Stomach (tissue), 9 donors: ENCODE data around the gene TAF11. TPM values are rescaled to one million over a fixed set of nuclear protein-coding genes. Genes with fewer than 3 reads are reported as not detected.
"Not testable (repeated sequence)": the region's sequence is repeated elsewhere in the genome, so short reads cannot be mapped to it uniquely, and the experiment has no call there.

Experiments
- DNase-seq, 2 donors: peaks; one replicate each; pipeline versions ENCODE4 v3.0.0 to v3.0.0-alpha.2; 2013 to 2019
- H3K27ac ChIP-seq, 5 donors: fragments of 200-600 bp in 4 of 5; sonication (generic) in 4 of 5; one replicate each; pipeline ENCODE4 v1.5.1; 2013 to 2019; ENCODE audit warnings: mild to moderate bottlenecking in 1 of 5, moderate library complexity in 1 of 5
- H3K27me3 ChIP-seq, 3 donors: fragments of 200-600 bp; sonication (generic); one replicate each; pipeline ENCODE4 v1.5.1; 2017 to 2019; ENCODE audit warnings: mixed run types in 1 of 3
- H3K36me3 ChIP-seq, 4 donors: fragments of 200-600 bp; sonication (generic); 1 replicate in 3 of 4; 2 replicates in 1 of 4; pipeline ENCODE4 v1.5.1; 2016 to 2019
- H3K4me1 ChIP-seq, 4 donors: fragments of 200-600 bp; sonication (generic); one replicate each; pipeline ENCODE4 v1.5.1; 2016 to 2019
- H3K4me3 ChIP-seq, 4 donors: fragments of 200-600 bp; sonication (generic) in 3 of 4; one replicate each; pipeline ENCODE4 v1.5.1; 2016 to 2019; ENCODE audit warnings: mild to moderate bottlenecking in 1 of 4
- H3K9me3 ChIP-seq, 4 donors: fragments of 200-600 bp; sonication (generic); one replicate each; pipeline ENCODE4 v1.5.1; 2016 to 2019
- CTCF ChIP-seq, 7 experiments: fragments of 450-650 bp in 4 of 7; fragments of 200-600 bp in 3 of 7; sonication (generic) in 3 of 7; IDR thresholded peaks; one replicate each; pipeline ENCODE4 v1.5.1; 2016 to 2019; ENCODE audit warnings: antibody characterized with exemption in 7 of 7, control low read depth in 2 of 7, mild to moderate bottlenecking in 1 of 7
- EP300 ChIP-seq: sonication (generic); formaldehyde crosslinking; IDR thresholded peaks from one replicate; pipeline ENCODE4 v1.6.1; 2017; ENCODE audit warnings: antibody characterized with exemption
- POLR2A ChIP-seq, 4 donors: fragments of 450-650 bp; IDR thresholded peaks; one replicate each; pipeline ENCODE4 v1.6.1; 2016; ENCODE audit warnings: antibody characterized with exemption in 4 of 4, control low read depth in 2 of 4, mild to moderate bottlenecking in 1 of 4, moderate library complexity in 1 of 4
- POLR2AphosphoS5 ChIP-seq, 3 donors: sonication (generic); formaldehyde crosslinking; IDR thresholded peaks; one replicate each; pipeline ENCODE4 v1.6.1; 2016; ENCODE audit warnings: antibody characterized with exemption in 3 of 3
- WGBS, 5 donors: extraction: QIAGEN DNeasy Blood & Tissue Kit in 3 of 5; methylation state at CpG; one replicate each; pipeline versions ENCODE4 v1.1.5 to v1.1.7; 2013 to 2018; 5-methylcytosine and 5-hydroxymethylcytosine counted together
- intact Hi-C: fragments of 100-400 bp; cut with DNase I; formaldehyde crosslinking; loops from one replicate; pipeline ENCODE4 v1.15.1; 2023; ENCODE audit warnings: low total_unique reads
- polyA plus RNA-seq, 3 donors: library from polyadenylated mRNA; stranded (reverse); fragments of 200-250 nt; gene quantifications; one replicate each; pipeline ENCODE4 v1.2.3, GENCODE V29; 2013
- total RNA-seq, 5 donors: library from RNA; depleted of rRNA; stranded (reverse); fragments of >200 nt; gene quantifications; one replicate each; pipeline versions ENCODE4 v1.1.0 to v1.2.3, GENCODE V29; 2014 to 2016
- donor health status: healthy with polysubstance abuse.
- donor health status: Bipolar disorder and iron deficiency.
- donor health status: healthy.

The TAF11 gene
- total and polyA plus RNA-seq, 8 donors, result 4.9 to 40.8 (median 20.3) TPM

DNA sequence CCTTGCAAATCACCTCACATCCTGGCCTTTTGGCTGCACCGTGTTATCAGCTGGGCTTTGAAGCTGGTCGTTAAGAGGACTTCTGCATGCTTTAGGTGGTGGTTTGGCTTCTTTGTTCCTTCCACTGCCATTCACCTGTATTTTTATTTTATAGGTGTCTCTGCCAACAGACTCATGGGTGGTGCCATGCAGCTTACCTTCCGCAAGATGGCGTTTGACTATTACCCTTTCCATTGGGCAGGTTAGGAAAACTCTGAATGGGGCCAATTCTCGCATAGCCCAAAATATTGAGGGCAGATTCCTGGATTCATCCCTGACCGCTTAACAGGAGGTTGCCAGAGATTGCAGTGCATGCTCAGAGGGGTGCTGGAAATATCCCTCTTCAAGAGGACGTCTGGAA, 32.4 kb downstream of the TAF11 start:
- Histone ChIP-seq H3K27me3 (no peaks in the 10 kb centered on the region), H3K4me1 (no peaks in the 10 kb centered on the region), H3K9me3 (no peaks in the 10 kb centered on the region), H3K36me3 (peaks cover 61 to 86% (median 84%) of the 10 kb centered on the region in 4 donors), H3K27ac (no peak overlapping the region), H3K4me3 (no peak overlapping the region)
- 84 to 92% (median 89%) methylated on average over 7 of the region's 7 CpGs for WGBS, 5 donors
- DNase-seq, result no peak
- intact Hi-C loops, result no loop called here
- TF ChIP-seq POLR2AphosphoS5 (IDR thresholded peaks at IDR 0.05) (no peak), POLR2A (IDR thresholded peaks at IDR 0.05) (no peak), EP300 (no peak), CTCF (IDR thresholded peaks at IDR 0.05) (no peak)

DNA sequence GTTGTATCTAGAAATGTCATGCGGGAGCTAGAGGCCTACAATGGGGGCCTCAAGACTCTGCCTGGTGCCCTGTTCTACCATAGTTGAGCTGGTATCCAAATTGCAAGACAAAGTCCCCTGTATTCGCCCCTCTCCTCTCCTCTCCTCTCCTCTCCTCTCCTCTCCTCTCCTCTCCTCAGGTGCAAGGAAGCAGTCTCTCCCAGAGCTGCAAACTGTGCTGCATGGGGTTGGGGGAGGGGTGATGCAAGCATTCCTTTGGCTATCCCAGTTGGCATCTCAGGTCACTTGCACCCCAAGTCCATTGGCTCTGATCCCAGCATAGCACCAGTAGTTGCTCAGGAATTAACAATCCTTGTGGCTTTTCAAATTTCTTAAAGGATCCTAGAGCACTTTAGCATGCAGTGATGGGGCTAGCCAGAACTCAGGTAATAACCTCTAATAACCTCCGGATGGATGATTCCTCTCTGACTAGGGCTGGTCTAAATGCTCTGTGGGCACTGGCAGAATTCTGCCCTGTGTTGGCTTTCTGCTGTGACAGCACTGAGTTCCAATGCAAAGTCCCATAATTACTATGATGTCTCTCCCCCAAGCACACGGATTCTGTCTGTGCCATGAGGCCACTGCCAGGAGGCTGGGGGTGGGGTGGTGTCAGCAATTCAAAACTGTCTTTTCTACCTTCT, 35.3 kb downstream of the TAF11 start:
- TF ChIP-seq EP300 (no peak), POLR2AphosphoS5 (IDR thresholded peaks at IDR 0.05) (no peak)
- Histone ChIP-seq H3K27ac (no peak overlapping the region), H3K4me1 (no peaks in the 10 kb centered on the region), H3K9me3 (no peaks in the 10 kb centered on the region), H3K36me3 (peaks cover 42 to 71% (median 65%) of the 10 kb centered on the region in 4 donors), H3K4me3 (no peak overlapping the region), H3K27me3 (no peaks in the 10 kb centered on the region)
- intact Hi-C loops, result no loop called here
- no peak for DNase-seq
- 89 to 94% (median 92%) methylated on average over 4 of the region's 4 CpGs for WGBS, 5 donors

DNA sequence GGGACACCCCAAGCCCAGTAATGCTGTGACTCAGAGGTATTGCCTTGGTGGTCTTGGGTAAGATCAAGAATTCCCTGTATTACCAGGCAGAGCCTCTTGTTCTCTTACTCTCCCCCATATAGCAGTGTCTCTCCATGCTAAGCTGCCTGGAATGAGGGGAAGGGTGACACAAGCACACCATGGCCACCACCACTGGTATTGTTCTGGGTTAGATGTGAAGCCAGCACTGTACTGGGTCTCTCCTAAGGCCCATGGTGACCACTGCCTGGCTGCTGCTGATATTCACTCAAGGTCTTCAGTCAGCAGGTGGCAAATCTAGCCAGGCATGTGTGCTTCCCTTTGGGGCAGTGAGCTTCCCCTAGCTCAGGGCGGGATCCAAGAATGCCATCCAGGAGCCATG, 36.5 kb downstream of the TAF11 start:
- intact Hi-C loops, result no loop called here
- no peaks in the 10 kb centered on the region for H3K9me3 ChIP-seq
- 89 to 100% (median 100%) methylated on average over 1 of the region's 1 CpG for WGBS, 5 donors
- no peak overlapping the region for H3K4me3 ChIP-seq
- H3K27ac ChIP-seq, result no peak overlapping the region
- peaks cover 30 to 59% (median 54%) of the 10 kb centered on the region in 4 donors for H3K36me3 ChIP-seq
- H3K4me1 ChIP-seq, result no peaks in the 10 kb centered on the region
- no peak for TF ChIP-seq CTCF (IDR thresholded peaks at IDR 0.05)
- no peak for TF ChIP-seq POLR2AphosphoS5 (IDR thresholded peaks at IDR 0.05)
- TF ChIP-seq POLR2A (IDR thresholded peaks at IDR 0.05), result no peak
- no peak for TF ChIP-seq EP300
- DNase-seq, result no peak
- H3K27me3 ChIP-seq, result no peaks in the 10 kb centered on the region

DNA sequence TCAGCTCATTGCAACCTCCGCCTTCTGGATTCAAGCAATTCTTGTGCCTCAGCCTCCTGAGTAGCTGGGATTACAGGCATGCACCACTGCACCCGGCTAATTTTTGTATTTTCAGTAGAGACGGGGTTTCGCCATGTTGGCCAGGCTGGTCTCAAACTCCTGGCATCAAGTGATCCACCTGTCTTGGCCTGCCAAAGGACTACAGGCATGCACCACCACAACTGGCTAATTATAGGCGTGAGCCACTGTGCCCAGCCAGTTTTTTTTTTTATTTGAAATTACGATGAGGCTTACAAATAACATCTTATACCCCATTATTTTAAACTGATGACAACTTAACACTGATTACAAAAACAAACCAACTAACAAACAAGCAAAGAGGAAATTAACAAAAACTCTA, 38.8 kb downstream of the TAF11 start:
- DNase-seq, H3K4me3 ChIP-seq, H3K27ac ChIP-seq, H3K27me3 ChIP-seq, intact Hi-C loops, H3K4me1 ChIP-seq, H3K9me3 ChIP-seq: not testable (repeated sequence)
- WGBS, 5 donors, result 89 to 95% (median 94%) methylated on average over 6 of the region's 6 CpGs
- H3K36me3 ChIP-seq, result peaks cover 21 to 56% (median 43%) of the 10 kb centered on the region in 4 donors

GRCh38 chr6:34839666-34840352, 48.0 kb downstream of the TAF11 start:
- 96 to 98% (median 96%) methylated on average over 15 of the region's 15 CpGs for WGBS, 5 donors

More at GRCh38 chr6:34839666-34840352, 48.0 kb downstream of the TAF11 start:
- Histone ChIP-seq H3K4me1 (peaks cover 0 to 2% (median 0%) of the 10 kb centered on the region in 4 donors), H3K27ac (no peak overlapping the region), H3K4me3 (no peak overlapping the region), H3K36me3 (peaks cover 10 to 80% (median 49%) of the 10 kb centered on the region in 4 donors), H3K9me3 (no peaks in the 10 kb centered on the region), H3K27me3 (no peaks in the 10 kb centered on the region)
- DNase-seq, result no peak
- no peak for TF ChIP-seq POLR2AphosphoS5 (IDR thresholded peaks at IDR 0.05)
- TF ChIP-seq CTCF (IDR thresholded peaks at IDR 0.05), result no peak
- no peak for TF ChIP-seq EP300
- TF ChIP-seq POLR2A (IDR thresholded peaks at IDR 0.05), result no peak
- intact Hi-C loops, result no loop called here
